ENCODE data around the gene VPS13D. TPM values are rescaled to one million over a fixed set of nuclear protein-coding genes. Genes with fewer than 3 reads are reported as not detected.

VPS13D gene
- total RNA-seq, 4 donors from 2014 or later, result 42.5 to 103 (median 59.8) TPM

GRCh38 chr1:12359359-12360133, 129.7 kb downstream of the VPS13D start:
- no peak for TF ChIP-seq POLR2A (IDR thresholded peaks at IDR 0.05)
- peak overlapping the region; percentile 23 to 80 (median 54) for H3K27ac ChIP-seq
- WGBS, 2 donors, result 37 to 41% methylated on average over 2 to 3 of the region's 3 CpGs

GRCh38 chr1:12368646-12369045, 138.8 kb downstream of the VPS13D start:
- H3K36me3 ChIP-seq, result peaks cover 0 to 93% (median 6%) of the 10 kb centered on the region in 3 donors
- H3K27me3 ChIP-seq, result no peaks in the 10 kb centered on the region
- no peak for DNase-seq

More at GRCh38 chr1:12359359-12360133, 129.7 kb downstream of the VPS13D start:
- H3K36me3 ChIP-seq, result peaks cover 0 to 84% (median 13%) of the 10 kb centered on the region in 3 donors
- H3K4me3 ChIP-seq, result no peak overlapping the region
- H3K4me1 ChIP-seq, result peaks cover 0 to 42% (median 10%) of the 10 kb centered on the region in 3 donors
- intact Hi-C loops (cut with DNase I), result no loop called here
- no peaks in the 10 kb centered on the region for H3K9me3 ChIP-seq
- no peaks in the 10 kb centered on the region for H3K27me3 ChIP-seq
- no peak for DNase-seq

GRCh38 chr1:12369258-12369657, 139.4 kb downstream of the VPS13D start:
- peaks cover 0 to 93% (median 6%) of the 10 kb centered on the region in 3 donors for H3K36me3 ChIP-seq
- peaks cover 0 to 45% (median 0%) of the 10 kb centered on the region in 3 donors for H3K4me1 ChIP-seq
- no peaks in the 10 kb centered on the region for H3K9me3 ChIP-seq
- no peaks in the 10 kb centered on the region for H3K27me3 ChIP-seq
- no peak overlapping the region for H3K4me3 ChIP-seq
- peak overlapping the region in 2 of 4 donors; percentile 43 to 60 for H3K27ac ChIP-seq
- 58 to 82% methylated on average over 6 of the region's 6 CpGs for WGBS, 2 donors
- TF ChIP-seq POLR2A (IDR thresholded peaks at IDR 0.05) (no peak), CTCF (IDR thresholded peaks at IDR 0.05) (no peak)
- intact Hi-C loops (cut with DNase I), result no loop called here
- DNase-seq, result no peak

More at GRCh38 chr1:12368646-12369045, 138.8 kb downstream of the VPS13D start:
- WGBS, 2 donors, result 23 to 41% methylated on average over 2 of the region's 2 CpGs
- TF ChIP-seq POLR2A (IDR thresholded peaks at IDR 0.05) (no peak), CTCF (IDR thresholded peaks at IDR 0.05) (no peak)
- no peaks in the 10 kb centered on the region for H3K9me3 ChIP-seq
- intact Hi-C loops (cut with DNase I), result no loop called here
- H3K27ac ChIP-seq, result peak overlapping the region in 2 of 4 donors; percentile 43 to 60
- no peak overlapping the region for H3K4me3 ChIP-seq
- H3K4me1 ChIP-seq, result peaks cover 0 to 45% (median 0%) of the 10 kb centered on the region in 3 donors

- H3K27me3 ChIP-seq, result no peaks in the 10 kb centered on the region
- H3K36me3 ChIP-seq, result peaks cover 0 to 93% (median 13%) of the 10 kb centered on the region in 3 donors
- 35 to 54% methylated on average over 5 of the region's 5 CpGs for WGBS, 2 donors
- intact Hi-C loops (cut with DNase I), result no loop called here
- H3K4me1 ChIP-seq, result peaks cover 0 to 45% (median 0%) of the 10 kb centered on the region in 3 donors
- DNase-seq, result no peak
- peak overlapping the region in 3 of 4 donors; percentile 31 to 60 (median 43) for H3K27ac ChIP-seq
- no peak for TF ChIP-seq POLR2A (IDR thresholded peaks at IDR 0.05)
- TF ChIP-seq CTCF (IDR thresholded peaks at IDR 0.05), result no peak
- no peak overlapping the region for H3K4me3 ChIP-seq
- no peaks in the 10 kb centered on the region for H3K9me3 ChIP-seq
These were observed 140.6 kb downstream of the VPS13D start for GRCh38 chr1:12370333-12370975.

- intact Hi-C loops (cut with DNase I), result no loop called here
- peaks cover 0 to 93% (median 15%) of the 10 kb centered on the region in 3 donors for H3K36me3 ChIP-seq
- WGBS, 2 donors, result 81 to 91% methylated on average over 5 of the region's 5 CpGs
These were observed 141.2 kb downstream of the VPS13D start for GRCh38 chr1:12371053-12371452.

More at GRCh38 chr1:12371053-12371452, 141.2 kb downstream of the VPS13D start:
- Histone ChIP-seq H3K4me3 (no peak overlapping the region), H3K4me1 (peaks cover 0 to 46% (median 0%) of the 10 kb centered on the region in 3 donors), H3K9me3 (no peaks in the 10 kb centered on the region), H3K27me3 (no peaks in the 10 kb centered on the region), H3K27ac (peak overlapping the region in 3 of 4 donors; percentile 31 to 60 (median 43))
- no peak for TF ChIP-seq POLR2A (IDR thresholded peaks at IDR 0.05)
- no peak for TF ChIP-seq CTCF (IDR thresholded peaks at IDR 0.05)
- DNase-seq, result no peak

All from esophagus squamous epithelium (tissue), 5 donors.